ENCODE measurements around the gene C14orf119. TPM values are rescaled to one million over a fixed set of nuclear protein-coding genes. Genes with fewer than 3 reads are reported as not detected.

C14orf119 gene
- total RNA-seq, 1 experiment from 2014 or later: 69.3 TPM

DNA sequence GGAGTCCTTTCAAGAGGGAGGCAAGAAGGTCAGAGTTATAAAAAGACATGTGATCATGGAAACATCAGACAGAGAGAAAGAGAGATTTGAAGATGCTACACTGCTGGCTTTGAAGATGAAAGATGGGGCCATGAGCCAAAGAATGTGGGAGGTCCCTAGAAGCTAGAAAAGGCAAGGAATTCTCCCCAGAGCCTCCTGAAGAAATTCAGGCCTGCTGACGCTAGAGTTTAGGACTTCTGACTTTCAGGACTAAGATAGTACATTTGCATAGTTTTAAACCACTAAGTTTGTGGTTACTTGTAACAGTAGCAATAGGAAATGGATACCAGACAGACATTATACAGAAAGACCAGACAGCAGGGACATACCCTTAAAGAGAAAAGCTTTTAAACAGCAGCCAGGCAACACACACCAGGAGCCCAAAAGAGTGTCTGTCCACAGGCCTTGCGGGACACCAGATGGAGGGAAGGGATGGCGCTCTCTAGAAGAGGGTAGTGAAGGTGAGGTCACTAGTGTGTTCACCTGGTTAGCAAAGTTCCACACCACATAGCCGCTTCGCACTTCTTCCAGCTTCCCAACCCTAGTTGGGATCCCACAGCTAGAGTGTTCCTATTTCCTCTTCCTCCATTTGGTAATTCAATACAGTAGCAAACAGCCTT is 53.4 kb downstream of the C14orf119 start:
- no peaks in the 10 kb centered on the region for H3K36me3 ChIP-seq (ENCODE audit: insufficient read depth, low read length)
- H3K9ac ChIP-seq (ENCODE audit: low read length): no peak overlapping the region
- H3K27ac ChIP-seq (ENCODE audit: low read length): no peak overlapping the region
- H3K79me2 ChIP-seq (ENCODE audit: low read length): no peaks in the 10 kb centered on the region
- no peaks in the 10 kb centered on the region for H3K9me2 ChIP-seq (replicated peaks; ENCODE audit: insufficient read depth, low read length)
- H2AFZ ChIP-seq (ENCODE audit: low read length): no peak overlapping the region
- no peaks in the 10 kb centered on the region; the same call in 1 of the 2 replicates for H3K27me3 ChIP-seq (ENCODE audit: low read length)
- no peaks in the 10 kb centered on the region for H3K4me1 ChIP-seq (ENCODE audit: low read length)
- no peak overlapping the region for H3K4me2 ChIP-seq (ENCODE audit: low read depth, low read length, poor library complexity, severe bottlenecking)
- no peak for DNase-seq
- no peak overlapping the region for H3K4me3 ChIP-seq (ENCODE audit: low read length)
- no peaks in the 10 kb centered on the region for H3K9me3 ChIP-seq (ENCODE audit: low read length)
- H4K20me1 ChIP-seq (ENCODE audit: insufficient read depth, low read depth, low read length): no peaks in the 10 kb centered on the region

DNA sequence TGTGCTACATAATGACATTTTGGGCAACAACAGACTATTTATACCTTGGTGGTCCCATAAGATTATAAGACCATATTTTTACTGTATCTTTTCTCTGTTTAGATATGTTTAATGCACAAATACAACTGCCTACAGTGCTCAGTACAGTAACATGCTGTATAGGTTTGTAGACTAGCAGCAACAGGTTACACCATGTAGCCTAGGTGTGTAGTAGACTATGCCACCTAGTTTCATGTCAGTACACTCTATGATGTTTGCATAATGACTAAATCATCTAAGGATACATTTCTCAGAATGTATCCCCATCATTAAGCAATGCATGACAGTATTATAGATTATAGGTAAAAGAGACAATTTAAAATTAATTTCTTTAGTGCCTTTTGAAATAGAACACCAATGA is 54.4 kb downstream of the C14orf119 start:
- Histone ChIP-seq H2AFZ (ENCODE audit: low read length) (no peak overlapping the region), H3K9me2 (replicated peaks; ENCODE audit: insufficient read depth, low read length) (no peaks in the 10 kb centered on the region), H3K36me3 (ENCODE audit: insufficient read depth, low read length) (no peaks in the 10 kb centered on the region), H3K9me3 (ENCODE audit: low read length) (no peaks in the 10 kb centered on the region), H3K27me3 (ENCODE audit: low read length) (no peaks in the 10 kb centered on the region; the same call in 1 of the 2 replicates), H3K9ac (ENCODE audit: low read length) (no peak overlapping the region), H4K20me1 (ENCODE audit: insufficient read depth, low read depth, low read length) (no peaks in the 10 kb centered on the region), H3K79me2 (ENCODE audit: low read length) (no peaks in the 10 kb centered on the region), H3K4me2 (ENCODE audit: low read depth, low read length, poor library complexity, severe bottlenecking) (no peak overlapping the region), H3K27ac (ENCODE audit: low read length) (no peak overlapping the region), H3K4me1 (ENCODE audit: low read length) (no peaks in the 10 kb centered on the region), H3K4me3 (ENCODE audit: low read length) (no peak overlapping the region)
- DNase-seq: no peak

Other genes starting within 250 kb of the C14orf119 start
- 34.3 and 43.1 TPM in 2 replicates for gene LRP10, start 223.8 kb upstream of the C14orf119 start, total RNA-seq (2014; rRNA removed; shearing (Covaris generic); ENCODE audit: low replicate concordance)
- gene REM2, start 212.3 kb upstream of the C14orf119 start, total RNA-seq (2014; rRNA removed; shearing (Covaris generic); ENCODE audit: low replicate concordance): 0.51 TPM in 1 of 2 replicates, not detected in the other
- 67.7 and 79.1 TPM in 2 replicates for gene RBM23, start 176.4 kb upstream of the C14orf119 start, total RNA-seq (2014; rRNA removed; shearing (Covaris generic); ENCODE audit: low replicate concordance)
- 116 and 152 TPM in 2 replicates for gene PRMT5, start 166.1 kb upstream of the C14orf119 start, total RNA-seq (2014; rRNA removed; shearing (Covaris generic); ENCODE audit: low replicate concordance)
- gene HAUS4, start 138.4 kb upstream of the C14orf119 start, total RNA-seq (2014; rRNA removed; shearing (Covaris generic); ENCODE audit: low replicate concordance): 45.9 and 52.4 TPM in 2 replicates
- gene AJUBA, start 113.0 kb upstream of the C14orf119 start, total RNA-seq (2014; rRNA removed; shearing (Covaris generic); ENCODE audit: low replicate concordance): not detected in 2 replicates
- gene C14orf93, start 85.4 kb upstream of the C14orf119 start, total RNA-seq (2014; rRNA removed; shearing (Covaris generic); ENCODE audit: low replicate concordance): 21.6 and 43.2 TPM in 2 replicates
- gene PSMB5, start 60.6 kb upstream of the C14orf119 start, total RNA-seq (2014; rRNA removed; shearing (Covaris generic); ENCODE audit: low replicate concordance): 65.4 and 67.1 TPM in 2 replicates
- gene PSMB11, start 53.3 kb upstream of the C14orf119 start, total RNA-seq (2014; rRNA removed; shearing (Covaris generic); ENCODE audit: low replicate concordance): not detected in 2 replicates
- gene CDH24, start 38.0 kb upstream of the C14orf119 start, total RNA-seq (2014; rRNA removed; shearing (Covaris generic); ENCODE audit: low replicate concordance): 0.34 and 1.0 TPM in 2 replicates
- 125 and 159 TPM in 2 replicates for gene ACIN1, start 369 bp upstream of the C14orf119 start, total RNA-seq (2014; rRNA removed; shearing (Covaris generic); ENCODE audit: low replicate concordance)
- not detected in 2 replicates for gene CIROP, start 9.5 kb downstream of the C14orf119 start, total RNA-seq (2014; rRNA removed; shearing (Covaris generic); ENCODE audit: low replicate concordance)
- 0.11 TPM in 1 of 2 replicates, not detected in the other for gene CEBPE, start 23.8 kb downstream of the C14orf119 start, total RNA-seq (2014; rRNA removed; shearing (Covaris generic); ENCODE audit: low replicate concordance)
- 0.79 TPM in 1 of 2 replicates, not detected in the other for gene SLC7A8, start 88.2 kb downstream of the C14orf119 start, total RNA-seq (2014; rRNA removed; shearing (Covaris generic); ENCODE audit: low replicate concordance)
- gene RNF212B, start 142.4 kb downstream of the C14orf119 start, total RNA-seq (2014; rRNA removed; shearing (Covaris generic); ENCODE audit: low replicate concordance): not detected in 2 replicates
- gene HOMEZ, start 190.6 kb downstream of the C14orf119 start, total RNA-seq (2014; rRNA removed; shearing (Covaris generic); ENCODE audit: low replicate concordance): 9.3 and 12.7 TPM in 2 replicates
- gene PPP1R3E, start 207.4 kb downstream of the C14orf119 start, total RNA-seq (2014; rRNA removed; shearing (Covaris generic); ENCODE audit: low replicate concordance): 48.3 and 70.4 TPM in 2 replicates
- 15.1 and 18.3 TPM in 2 replicates for gene BCL2L2, start 211.3 kb downstream of the C14orf119 start, total RNA-seq (2014; rRNA removed; shearing (Covaris generic); ENCODE audit: low replicate concordance)
- 126 and 195 TPM in 2 replicates for gene PABPN1, start 226.0 kb downstream of the C14orf119 start, total RNA-seq (2014; rRNA removed; shearing (Covaris generic); ENCODE audit: low replicate concordance)